ENCODE results near the gene GCFC2. TPM values are rescaled to one million over a fixed set of nuclear protein-coding genes. Genes with fewer than 3 reads are reported as not detected.

The GCFC2 gene
- total RNA-seq, 1 experiment from 2014 or later, result 18.3 TPM

DNA sequence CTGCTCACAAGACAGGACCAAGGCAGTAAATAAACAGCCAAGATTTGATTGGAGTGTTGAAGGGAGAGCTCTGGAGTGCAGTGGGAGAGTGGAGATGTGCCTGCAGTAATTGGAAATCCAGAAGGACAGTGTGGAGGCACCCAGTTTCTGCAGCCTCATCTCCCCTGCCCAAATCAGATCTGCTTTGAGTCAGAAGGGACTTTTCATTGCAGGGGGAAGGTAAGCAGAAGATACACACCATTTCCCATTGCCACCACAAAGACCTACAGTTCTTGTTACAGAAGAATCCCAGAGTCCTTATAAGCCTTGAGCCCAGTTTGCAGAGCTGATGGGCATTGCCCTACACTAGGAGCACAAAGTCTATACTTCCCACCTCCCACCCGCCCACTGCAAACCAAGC, 27.2 kb upstream of the GCFC2 start:
- no peak for DNase-seq
- no peaks in the 10 kb centered on the region for H3K4me1 ChIP-seq (ENCODE audit: insufficient read depth, low read length)
- no peaks in the 10 kb centered on the region for H3K27me3 ChIP-seq (ENCODE audit: insufficient read depth, low read length)
- no peak overlapping the region for H2BK5ac ChIP-seq (ENCODE audit: insufficient read length, low read length)
- no peak overlapping the region for H2BK20ac ChIP-seq (ENCODE audit: low read depth, low read length, poor library complexity, severe bottlenecking)
- H3K4ac ChIP-seq (ENCODE audit: low read depth, low read length), result no peak overlapping the region
- no peak overlapping the region for H3K18ac ChIP-seq (ENCODE audit: insufficient read length, low read depth, low read length)
- H2BK12ac ChIP-seq (ENCODE audit: insufficient read length, low read depth, low read length), result no peak overlapping the region
- H3K79me1 ChIP-seq (ENCODE audit: insufficient read depth, low read depth, low read length, poor library complexity, severe bottlenecking), result no peaks in the 10 kb centered on the region
- no peak overlapping the region for H4K8ac ChIP-seq (replicated peaks; ENCODE audit: insufficient read length, low read depth, low read length)
- no CpG with 5 or more reads among the region's 1 CpG for WGBS (ENCODE audit: extremely low coverage, insufficient read length, low lambda C conversion rate)
- H3K9ac ChIP-seq (ENCODE audit: extremely low read depth, insufficient read length, low read length), result no peak overlapping the region
- peaks cover 4 to 13% (median 5%) of the 10 kb centered on the region in 3 experiments; a peak in 4 of 7 replicates for H3K36me3 Mint-ChIP-seq (ENCODE audit: insufficient read depth in 1 of 3, low read depth in 3 of 3)
- no peaks in the 10 kb centered on the region for H3K79me2 ChIP-seq (ENCODE audit: insufficient read depth, low read length)
- H3K27me3 Mint-ChIP-seq (ENCODE audit: low read depth), result no peaks in the 10 kb centered on the region; the same call in 1 of the 2 replicates
- no peak overlapping the region for H3K14ac ChIP-seq (ENCODE audit: insufficient read depth, low read length)
- H2AFZ ChIP-seq (ENCODE audit: low read length), result no peak overlapping the region
- H3K27ac Mint-ChIP-seq, result no peak overlapping the region
- H4K5ac ChIP-seq (ENCODE audit: insufficient read length, low read depth, low read length), result no peak overlapping the region
- H4K91ac ChIP-seq (ENCODE audit: insufficient read length, low read depth, low read length), result no peak overlapping the region
- no peak overlapping the region for H3T11ph ChIP-seq (ENCODE audit: low read length)
- H4K20me1 ChIP-seq (ENCODE audit: control insufficient read depth, insufficient read depth, insufficient read length), result no peaks in the 10 kb centered on the region
- H2BK120ac ChIP-seq (ENCODE audit: low read depth, low read length, poor library complexity, severe bottlenecking), result no peak overlapping the region
- H3K9me3 Mint-ChIP-seq, result peaks cover 6 to 8% of the 10 kb centered on the region in 2 experiments
- no peak overlapping the region for H3K4me3 Mint-ChIP-seq
- TF ChIP-seq CTCF (conservative IDR thresholded peaks at IDR 0.05), result no peak
- no peak overlapping the region for H3K27ac ChIP-seq (ENCODE audit: insufficient read length, low read depth, low read length)
- H2AK5ac ChIP-seq (ENCODE audit: insufficient read length, low read length), result no peak overlapping the region
- H3K23me2 ChIP-seq (ENCODE audit: insufficient read length, low read depth, low read length, poor library complexity, severe bottlenecking), result no peaks in the 10 kb centered on the region
- no peaks in the 10 kb centered on the region for H3K4me1 Mint-ChIP-seq
- no peak overlapping the region for H3K56ac ChIP-seq (ENCODE audit: insufficient read length, low read depth, low read length)
- H3K4me2 ChIP-seq (ENCODE audit: insufficient read depth, insufficient read length, low read length), result no peak overlapping the region
- H3K23ac ChIP-seq (ENCODE audit: insufficient read length, low read depth, low read length), result no peak overlapping the region
- no peaks in the 10 kb centered on the region for H3K9me3 ChIP-seq (ENCODE audit: control insufficient read depth, low read depth, low read length)
- no peak overlapping the region for H2BK15ac ChIP-seq (ENCODE audit: low read depth, low read length)
